ENCODE data around the gene GABARAPL1. TPM values are rescaled to one million over a fixed set of nuclear protein-coding genes. Genes with fewer than 3 reads are reported as not detected.

The GABARAPL1 gene
- total and polyA plus RNA-seq, 10 of the 15 experiments (the other 5 are each of a cell fraction or from before 2014, with no cell fraction given): 0.42 to 3.7 (median 1.4) TPM

DNA sequence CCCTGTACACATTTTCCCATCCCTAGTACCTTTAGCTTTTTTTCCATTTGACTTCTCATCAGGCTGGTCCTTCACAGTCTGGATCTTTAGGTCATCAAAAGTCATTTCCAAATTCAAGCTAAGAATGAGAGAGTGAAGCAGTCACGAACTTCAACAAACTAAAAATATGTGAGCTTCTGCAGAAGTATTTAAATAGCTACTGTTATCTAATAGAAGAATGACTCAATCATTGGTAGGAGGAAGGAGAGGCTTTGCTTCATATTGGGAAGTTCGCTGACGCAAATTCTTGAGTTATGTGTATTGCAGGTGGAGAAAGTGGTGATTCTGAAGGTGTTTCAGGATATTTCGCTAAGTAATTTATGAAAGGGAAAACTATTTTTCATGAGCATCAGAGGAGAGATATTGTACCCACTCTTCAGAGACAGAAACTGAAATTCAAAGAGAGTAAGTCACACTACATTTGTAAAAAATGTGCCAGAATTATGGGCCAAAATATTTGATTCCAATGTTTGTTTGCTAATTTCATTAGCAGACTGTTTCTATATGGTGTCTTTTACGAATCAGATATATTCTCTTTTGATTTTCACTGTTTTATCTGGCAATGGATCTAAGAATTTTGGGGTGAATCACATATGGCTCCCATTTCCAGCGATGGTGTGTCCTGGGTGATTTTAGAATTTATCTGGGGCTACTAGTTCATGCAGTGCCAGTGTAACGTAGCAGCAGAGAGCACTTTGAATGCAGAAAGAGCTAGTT, 40.5 kb upstream of the GABARAPL1 start, which contains the start of gene OLR1:
OLR1 (minus strand) TSS at position 160 of the 756 bp plus-strand sequence; CDS start at position 105, 55 bp downstream.
- in situ Hi-C loops (cut with MboI) (no loop called here), intact Hi-C loops (cut with micrococcal nuclease; ENCODE audit: unreplicated experiment) (no loop called here)
- Histone ChIP-seq H3K4me2 (ENCODE audit: control insufficient read depth, insufficient read depth) (no peak within 1 kb of the TSS), H3K27ac (ENCODE audit: control insufficient read depth, insufficient read depth) (no peak within 1 kb of the TSS), H3K79me2 (ENCODE audit: control insufficient read depth, insufficient read depth, low read length) (no peaks in the 10 kb centered on the region), H3K4me3 (no peak within 1 kb of the TSS), H3K4me1 (ENCODE audit: control insufficient read depth, insufficient read depth, low read length) (no peaks in the 10 kb centered on the region), H3K27me3 (replicated peaks in 1 of 2; ENCODE audit: control insufficient read depth in 2 of 2, insufficient read depth in 2 of 2, low read length in 1 of 2) (peaks cover 0 to 9% of the 10 kb centered on the region in 2 experiments; a peak in 2 of 4 replicates), H4K20me1 (ENCODE audit: control insufficient read depth, insufficient read depth) (no peaks in the 10 kb centered on the region), H3K36me3 (ENCODE audit: control insufficient read depth in 2 of 2, insufficient read depth in 2 of 2, low read length in 1 of 2) (no peaks in the 10 kb centered on the region), H3K9me3 (replicated peaks; ENCODE audit: control insufficient read depth, insufficient read depth, low read length) (no peaks in the 10 kb centered on the region), H2AFZ (ENCODE audit: control insufficient read depth, low read depth, low read length) (no peak within 1 kb of the TSS), H3K9ac (ENCODE audit: control insufficient read depth, insufficient read depth, low read length) (no peak within 1 kb of the TSS)
- POLR2A ChIA-PET: no interaction called here
- SMC1A ChIA-PET (ENCODE audit: uncharacterized antibody, unreplicated experiment): no interaction called here
- BruUV-seq (replicated peaks): no TSS peak
- no peak for FAIRE-seq
- CTCF ChIA-PET: interaction anchor here (0.9 to 1.7 kb wide), 3 partner anchors 19 to 111 kb away, joined by 3 to 7 read pairs (median 3); no protein-coding TSS in a partner anchor
- WGBS (ENCODE audit: insufficient coverage, insufficient replicate concordance, low lambda C conversion rate, missing lambda C conversion rate): 15% methylated on average over 7 of the region's 7 CpGs
- RAD21 ChIA-PET (ENCODE audit: unreplicated experiment): no interaction called here
- no peak for ATAC-seq
- DNase-seq (ENCODE audit: low read depth, low spot score): no peak
- TF ChIP-seq POU2F2 (IDR thresholded peaks at IDR 0.05; ENCODE audit: borderline replicate concordance, low read depth, low read length): no peak
- no peak for TF ChIP-seq CBX3 (IDR thresholded peaks at IDR 0.05; ENCODE audit: borderline replicate concordance, low read depth)
- TF ChIP-seq, protein P1, sequence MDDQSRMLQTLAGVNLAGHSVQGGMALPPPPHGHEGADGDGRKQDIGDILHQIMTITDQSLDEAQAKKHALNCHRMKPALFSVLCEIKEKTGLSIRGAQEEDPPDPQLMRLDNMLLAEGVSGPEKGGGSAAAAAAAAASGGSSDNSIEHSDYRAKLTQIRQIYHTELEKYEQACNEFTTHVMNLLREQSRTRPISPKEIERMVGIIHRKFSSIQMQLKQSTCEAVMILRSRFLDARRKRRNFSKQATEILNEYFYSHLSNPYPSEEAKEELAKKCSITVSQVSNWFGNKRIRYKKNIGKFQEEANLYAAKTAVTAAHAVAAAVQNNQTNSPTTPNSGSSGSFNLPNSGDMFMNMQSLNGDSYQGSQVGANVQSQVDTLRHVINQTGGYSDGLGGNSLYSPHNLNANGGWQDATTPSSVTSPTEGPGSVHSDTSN (IDR thresholded peaks at IDR 0.05; ENCODE audit: insufficient replicate concordance, low read depth, low read length): no peak
- no peak for TF ChIP-seq CREB1 (IDR thresholded peaks at IDR 0.05; ENCODE audit: low read depth)
- TF ChIP-seq, protein P2, sequence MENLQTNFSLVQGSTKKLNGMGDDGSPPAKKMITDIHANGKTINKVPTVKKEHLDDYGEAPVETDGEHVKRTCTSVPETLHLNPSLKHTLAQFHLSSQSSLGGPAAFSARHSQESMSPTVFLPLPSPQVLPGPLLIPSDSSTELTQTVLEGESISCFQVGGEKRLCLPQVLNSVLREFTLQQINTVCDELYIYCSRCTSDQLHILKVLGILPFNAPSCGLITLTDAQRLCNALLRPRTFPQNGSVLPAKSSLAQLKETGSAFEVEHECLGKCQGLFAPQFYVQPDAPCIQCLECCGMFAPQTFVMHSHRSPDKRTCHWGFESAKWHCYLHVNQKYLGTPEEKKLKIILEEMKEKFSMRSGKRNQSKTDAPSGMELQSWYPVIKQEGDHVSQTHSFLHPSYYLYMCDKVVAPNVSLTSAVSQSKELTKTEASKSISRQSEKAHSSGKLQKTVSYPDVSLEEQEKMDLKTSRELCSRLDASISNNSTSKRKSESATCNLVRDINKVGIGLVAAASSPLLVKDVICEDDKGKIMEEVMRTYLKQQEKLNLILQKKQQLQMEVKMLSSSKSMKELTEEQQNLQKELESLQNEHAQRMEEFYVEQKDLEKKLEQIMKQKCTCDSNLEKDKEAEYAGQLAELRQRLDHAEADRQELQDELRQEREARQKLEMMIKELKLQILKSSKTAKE (IDR thresholded peaks at IDR 0.05; ENCODE audit: low read depth, poor library complexity, severe bottlenecking): no peak
- TF ChIP-seq ZZZ3 (IDR thresholded peaks at IDR 0.05; ENCODE audit: control insufficient read depth, insufficient read length, low read depth): no peak
- TF ChIP-seq SUZ12 (IDR thresholded peaks at IDR 0.05; ENCODE audit: unreplicated experiment): no peak
- no peak for TF ChIP-seq POLR2AphosphoS2 (IDR thresholded peaks at IDR 0.05; ENCODE audit: low read depth, low read length)
- TF ChIP-seq GATAD2B (conservative IDR thresholded peaks at IDR 0.05; ENCODE audit: low read depth): no peak
- TF ChIP-seq, protein P3, sequence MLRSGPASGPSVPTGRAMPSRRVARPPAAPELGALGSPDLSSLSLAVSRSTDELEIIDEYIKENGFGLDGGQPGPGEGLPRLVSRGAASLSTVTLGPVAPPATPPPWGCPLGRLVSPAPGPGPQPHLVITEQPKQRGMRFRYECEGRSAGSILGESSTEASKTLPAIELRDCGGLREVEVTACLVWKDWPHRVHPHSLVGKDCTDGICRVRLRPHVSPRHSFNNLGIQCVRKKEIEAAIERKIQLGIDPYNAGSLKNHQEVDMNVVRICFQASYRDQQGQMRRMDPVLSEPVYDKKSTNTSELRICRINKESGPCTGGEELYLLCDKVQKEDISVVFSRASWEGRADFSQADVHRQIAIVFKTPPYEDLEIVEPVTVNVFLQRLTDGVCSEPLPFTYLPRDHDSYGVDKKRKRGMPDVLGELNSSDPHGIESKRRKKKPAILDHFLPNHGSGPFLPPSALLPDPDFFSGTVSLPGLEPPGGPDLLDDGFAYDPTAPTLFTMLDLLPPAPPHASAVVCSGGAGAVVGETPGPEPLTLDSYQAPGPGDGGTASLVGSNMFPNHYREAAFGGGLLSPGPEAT (IDR thresholded peaks at IDR 0.05; ENCODE audit: low read depth): no peak
- TF ChIP-seq, protein P4, sequence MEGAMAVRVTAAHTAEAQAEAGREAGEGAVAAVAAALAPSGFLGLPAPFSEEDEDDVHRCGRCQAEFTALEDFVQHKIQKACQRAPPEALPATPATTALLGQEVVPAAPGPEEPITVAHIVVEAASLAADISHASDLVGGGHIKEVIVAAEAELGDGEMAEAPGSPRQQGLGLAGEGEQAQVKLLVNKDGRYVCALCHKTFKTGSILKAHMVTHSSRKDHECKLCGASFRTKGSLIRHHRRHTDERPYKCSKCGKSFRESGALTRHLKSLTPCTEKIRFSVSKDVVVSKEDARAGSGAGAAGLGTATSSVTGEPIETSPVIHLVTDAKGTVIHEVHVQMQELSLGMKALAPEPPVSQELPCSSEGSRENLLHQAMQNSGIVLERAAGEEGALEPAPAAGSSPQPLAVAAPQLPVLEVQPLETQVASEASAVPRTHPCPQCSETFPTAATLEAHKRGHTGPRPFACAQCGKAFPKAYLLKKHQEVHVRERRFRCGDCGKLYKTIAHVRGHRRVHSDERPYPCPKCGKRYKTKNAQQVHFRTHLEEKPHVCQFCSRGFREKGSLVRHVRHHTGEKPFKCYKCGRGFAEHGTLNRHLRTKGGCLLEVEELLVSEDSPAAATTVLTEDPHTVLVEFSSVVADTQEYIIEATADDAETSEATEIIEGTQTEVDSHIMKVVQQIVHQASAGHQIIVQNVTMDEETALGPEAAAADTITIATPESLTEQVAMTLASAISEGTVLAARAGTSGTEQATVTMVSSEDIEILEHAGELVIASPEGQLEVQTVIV (IDR thresholded peaks at IDR 0.05; ENCODE audit: borderline replicate concordance, partially characterized antibody): no peak
- TF ChIP-seq NFYA (IDR thresholded peaks at IDR 0.05; ENCODE audit: borderline replicate concordance, low read depth, low read length): no peak

Data from GM12878 (cell line).